Adipocyte (in vitro differentiated cells): ENCODE measurements around the gene RTN4RL1.

ENCODE experiments used
- DNase-seq: peaks from one replicate; pipeline ENCODE4 v3.0.0-alpha.2; 2015; ENCODE audit warnings: low read depth
- H3K27me3 ChIP-seq: replicated peaks from 2 replicates; pipeline ENCODE4 v1.7.0; 2013; ENCODE audit warnings: mild to moderate bottlenecking, low read length, moderate library complexity; ENCODE audit not compliant: control insufficient read depth, insufficient read depth
- H3K36me3 ChIP-seq: 2 replicates; pipeline ENCODE4 v1.7.0; 2013; ENCODE audit warnings: low read length, mild to moderate bottlenecking, moderate library complexity; ENCODE audit not compliant: control insufficient read depth, insufficient read depth, severe bottlenecking
- H3K4me1 ChIP-seq: 2 replicates; pipeline ENCODE4 v1.7.0; 2013; ENCODE audit warnings: mild to moderate bottlenecking, low read length, moderate library complexity; ENCODE audit not compliant: control insufficient read depth, insufficient read depth
- H3K4me3 ChIP-seq: 2 replicates; pipeline ENCODE4 v1.7.0; 2013; ENCODE audit warnings: mild to moderate bottlenecking, low read length, moderate library complexity
- H3K9ac ChIP-seq: 2 replicates; pipeline ENCODE4 v1.7.0; 2013; ENCODE audit warnings: mild to moderate bottlenecking, low read length, moderate library complexity
- H3K9me3 ChIP-seq: 2 replicates; pipeline ENCODE4 v1.7.0; 2013; ENCODE audit warnings: mild to moderate bottlenecking, low read length, moderate library complexity; ENCODE audit not compliant: control insufficient read depth

RTN4RL1 gene

GRCh38 chr17:1948517-1948825 lies 76.7 kb downstream of the RTN4RL1 start:
- no peaks in the 10 kb centered on the region for H3K9me3 ChIP-seq
- H3K4me3 ChIP-seq: no peak overlapping the region
- no peaks in the 10 kb centered on the region for H3K4me1 ChIP-seq
- H3K9ac ChIP-seq: no peak overlapping the region
- DNase-seq: no peak
- peaks cover 14% of the 10 kb centered on the region for H3K27me3 ChIP-seq
- peaks cover 4% of the 10 kb centered on the region for H3K36me3 ChIP-seq

- Histone ChIP-seq H3K4me1 (no peaks in the 10 kb centered on the region), H3K36me3 (peaks cover 4% of the 10 kb centered on the region), H3K27me3 (peaks cover 17% of the 10 kb centered on the region), H3K9me3 (no peaks in the 10 kb centered on the region), H3K4me3 (no peak overlapping the region), H3K9ac (no peak overlapping the region)
- DNase-seq: no peak
Measured at GRCh38 chr17:1947743-1948516, 77.2 kb downstream of the RTN4RL1 start.

DNA sequence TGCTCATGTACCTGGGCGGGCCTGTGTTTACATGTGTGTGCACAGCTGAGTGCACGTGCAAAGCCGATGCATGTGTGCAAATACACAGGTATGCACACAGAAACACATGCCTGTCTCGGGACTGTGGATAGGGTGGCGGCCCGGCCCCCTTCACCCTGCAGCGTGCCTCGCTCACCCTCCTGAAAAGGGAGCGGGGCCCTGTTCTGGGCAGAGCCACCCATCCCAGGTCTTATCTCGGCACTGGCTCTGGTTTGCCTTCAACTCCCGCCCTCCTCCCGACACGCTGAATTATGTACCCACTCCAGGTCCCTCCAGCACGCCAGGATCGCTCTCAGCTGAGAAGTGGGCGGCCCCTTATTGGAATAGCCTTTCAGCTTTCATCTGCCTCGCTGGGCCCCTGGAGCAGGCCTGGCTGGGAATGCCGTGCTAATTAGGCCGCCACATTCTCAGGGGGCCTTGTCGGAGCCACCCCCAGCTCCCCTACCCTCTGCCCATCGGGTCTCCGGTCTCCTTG lies 77.8 kb downstream of the RTN4RL1 start:
- H3K9me3 ChIP-seq: no peaks in the 10 kb centered on the region
- H3K9ac ChIP-seq: no peak overlapping the region
- H3K27me3 ChIP-seq: peaks cover 23% of the 10 kb centered on the region
- peaks cover 4% of the 10 kb centered on the region for H3K36me3 ChIP-seq
- H3K4me1 ChIP-seq: no peaks in the 10 kb centered on the region
- H3K4me3 ChIP-seq: no peak overlapping the region
- DNase-seq: no peak

DNA sequence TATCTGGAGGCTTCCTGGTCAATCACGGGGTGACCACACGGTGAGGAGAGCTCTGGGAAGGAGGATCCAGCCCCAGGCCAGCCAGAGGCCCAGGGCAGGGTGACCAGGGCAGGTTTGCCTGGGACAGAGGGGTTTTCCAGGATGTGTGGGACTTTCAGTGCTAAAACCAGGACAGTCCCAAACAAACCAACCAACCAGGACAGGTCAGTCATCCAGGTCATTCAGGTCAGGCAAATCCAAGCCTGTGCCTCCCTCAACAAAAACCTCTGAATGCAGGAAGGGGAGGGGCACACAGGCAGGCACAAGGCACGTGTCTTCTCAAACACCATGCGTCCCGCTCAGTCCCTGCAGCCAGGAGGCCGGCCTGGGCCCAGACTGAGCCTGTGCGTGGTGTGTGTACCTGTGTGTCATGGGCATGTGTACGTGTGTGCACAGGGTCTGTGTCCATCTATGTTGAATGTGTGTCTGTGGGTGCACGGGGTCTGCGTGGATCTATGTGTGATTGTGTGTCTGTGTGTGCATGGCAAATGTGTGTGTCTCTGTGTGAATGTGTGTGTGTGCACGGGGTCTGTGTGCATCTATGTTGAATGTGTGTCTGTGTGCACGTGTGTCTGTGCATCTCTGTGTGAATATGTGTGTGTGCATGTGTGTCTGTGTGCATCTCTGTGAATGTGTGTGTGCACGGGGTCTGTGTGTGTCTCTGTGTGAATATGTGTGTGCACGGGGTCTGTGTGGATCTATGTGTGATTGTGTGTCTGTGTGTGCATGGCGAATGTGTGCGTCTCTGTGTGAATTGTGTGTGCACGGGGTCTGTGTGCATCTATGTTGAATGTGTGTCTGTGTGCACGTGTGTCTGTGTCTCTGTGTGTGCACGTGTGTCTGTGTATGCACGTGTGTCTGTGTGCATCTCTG lies 78.9 kb downstream of the RTN4RL1 start:
- Histone ChIP-seq H3K27me3 (peaks cover 19% of the 10 kb centered on the region), H3K4me3 (no peak overlapping the region), H3K9ac (no peak overlapping the region), H3K4me1 (no peaks in the 10 kb centered on the region), H3K36me3 (peaks cover 4% of the 10 kb centered on the region), H3K9me3 (no peaks in the 10 kb centered on the region)
- DNase-seq: no peak

GRCh38 chr17:1945621-1946020 lies 79.5 kb downstream of the RTN4RL1 start:
- Histone ChIP-seq H3K27me3 (peaks cover 19% of the 10 kb centered on the region), H3K36me3 (peaks cover 4% of the 10 kb centered on the region), H3K9me3 (no peaks in the 10 kb centered on the region), H3K9ac (no peak overlapping the region), H3K4me3 (no peak overlapping the region), H3K4me1 (no peaks in the 10 kb centered on the region)
- no peak for DNase-seq

- H3K36me3 ChIP-seq: peaks cover 4% of the 10 kb centered on the region
- H3K9ac ChIP-seq: no peak overlapping the region
- H3K4me1 ChIP-seq: no peaks in the 10 kb centered on the region
- no peaks in the 10 kb centered on the region for H3K9me3 ChIP-seq
- no peak for DNase-seq
- peaks cover 11% of the 10 kb centered on the region for H3K27me3 ChIP-seq
- no peak overlapping the region for H3K4me3 ChIP-seq
Measured at GRCh38 chr17:1943436-1943831, 81.7 kb downstream of the RTN4RL1 start.

DNA sequence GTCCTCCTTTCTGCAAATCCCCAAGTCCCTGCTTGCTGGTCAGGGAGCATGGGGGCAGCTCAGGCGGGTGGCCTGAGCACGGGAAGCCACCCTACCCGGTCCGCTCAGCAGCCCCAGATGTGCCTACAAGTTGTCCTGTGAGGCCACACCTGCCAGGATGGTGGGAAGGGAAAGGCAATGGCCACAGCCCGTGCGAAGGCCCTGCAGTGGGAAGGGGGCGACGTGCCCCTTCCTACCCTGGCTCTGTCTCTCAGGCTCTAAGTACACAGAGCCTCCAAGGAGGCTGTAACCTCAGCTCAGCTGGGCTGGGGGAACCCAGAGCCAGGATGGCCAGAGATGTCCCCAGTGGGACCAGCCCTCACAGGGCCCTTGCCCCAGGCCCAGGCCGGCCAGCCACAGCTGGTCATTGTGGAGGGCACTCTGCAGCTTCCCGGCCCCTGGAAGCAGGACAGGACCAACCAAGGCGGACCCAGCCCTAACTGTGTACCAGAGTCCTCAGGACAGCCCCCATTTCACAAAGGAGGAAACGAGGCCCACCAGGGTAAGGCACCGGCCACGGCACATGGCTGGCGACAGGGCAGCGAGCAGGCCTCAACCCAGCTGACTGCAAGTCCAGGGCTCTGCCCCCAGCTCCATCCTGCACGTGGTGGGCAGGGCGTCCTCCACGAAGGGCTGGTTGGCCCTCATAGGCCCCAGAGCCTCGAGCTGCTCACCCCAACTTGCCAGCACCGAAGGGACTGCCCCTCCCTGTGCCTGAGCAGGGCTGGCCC lies 82.3 kb downstream of the RTN4RL1 start:
- Histone ChIP-seq H3K9ac (no peak overlapping the region), H3K4me1 (no peaks in the 10 kb centered on the region), H3K27me3 (peaks cover 11% of the 10 kb centered on the region), H3K4me3 (no peak overlapping the region), H3K36me3 (peaks cover 4% of the 10 kb centered on the region), H3K9me3 (no peaks in the 10 kb centered on the region)
- no peak for DNase-seq

GRCh38 chr17:1942066-1942365 lies 83.1 kb downstream of the RTN4RL1 start:
- Histone ChIP-seq H3K4me3 (no peak overlapping the region), H3K9ac (no peak overlapping the region), H3K4me1 (no peaks in the 10 kb centered on the region), H3K36me3 (peaks cover 4% of the 10 kb centered on the region), H3K27me3 (peaks cover 11% of the 10 kb centered on the region), H3K9me3 (no peaks in the 10 kb centered on the region)
- DNase-seq: no peak

- H3K4me3 ChIP-seq: no peak overlapping the region
- no peak for DNase-seq
- H3K27me3 ChIP-seq: peaks cover 11% of the 10 kb centered on the region
Measured at GRCh38 chr17:1941272-1942065, 83.7 kb downstream of the RTN4RL1 start.

DNA sequence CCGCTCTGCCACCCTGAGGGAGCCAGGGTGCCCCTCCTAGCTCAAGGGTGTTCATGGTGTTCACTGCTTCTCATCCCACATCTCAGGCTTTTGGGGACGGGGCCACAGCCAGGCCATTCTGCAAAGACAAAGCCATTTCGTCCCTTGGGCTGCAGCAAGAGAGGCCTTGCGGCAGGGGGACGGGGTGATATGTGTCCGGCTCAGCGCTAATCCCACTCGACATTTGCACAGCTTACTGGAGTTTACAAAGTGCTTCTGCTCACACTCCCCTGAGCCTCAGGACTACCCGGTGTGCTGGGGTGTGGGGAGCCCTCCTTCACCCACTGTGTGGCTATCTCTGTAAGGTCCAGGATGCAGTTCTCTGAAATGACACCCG lies 84.3 kb downstream of the RTN4RL1 start:
- H3K4me1 ChIP-seq: no peaks in the 10 kb centered on the region
- no peaks in the 10 kb centered on the region for H3K9me3 ChIP-seq
- H3K36me3 ChIP-seq: peaks cover 8% of the 10 kb centered on the region
- peaks cover 11% of the 10 kb centered on the region for H3K27me3 ChIP-seq
- DNase-seq: no peak
- H3K9ac ChIP-seq: no peak overlapping the region
- H3K4me3 ChIP-seq: no peak overlapping the region

More at GRCh38 chr17:1941272-1942065, 83.7 kb downstream of the RTN4RL1 start:
- no peaks in the 10 kb centered on the region for H3K9me3 ChIP-seq
- peaks cover 3% of the 10 kb centered on the region for H3K36me3 ChIP-seq
- no peaks in the 10 kb centered on the region for H3K4me1 ChIP-seq
- no peak overlapping the region for H3K9ac ChIP-seq
